ENCODE results near the gene KLC4.
"Not testable (repeated sequence)": the region's sequence is repeated elsewhere in the genome, so short reads cannot be mapped to it uniquely, and the experiment has no call there.

KLC4 gene

GRCh38 chr6:43070028-43070632, 10.7 kb downstream of the KLC4 start:
- no peak for DNase-seq (ENCODE audit: low read depth in 2 of 2)

GRCh38 chr6:43074847-43075669, 15.6 kb downstream of the KLC4 start:
- no peak for DNase-seq (ENCODE audit: low read depth in 2 of 2)

- DNase-seq (ENCODE audit: low read depth in 2 of 2), result no peak
Measured at GRCh38 chr6:43075670-43076463, 16.4 kb downstream of the KLC4 start, which contains the start of gene PTK7. Gene PTK7 (plus strand): TSS chr6:43076314. CDS start chr6:43076489, 175 bp downstream.

GRCh38 chr6:43076464-43077332, 17.3 kb downstream of the KLC4 start:
- no peak for DNase-seq (ENCODE audit: low read depth in 2 of 2)

- no peak for DNase-seq (ENCODE audit: low read depth in 2 of 2)
Measured at GRCh38 chr6:43077333-43077809, 17.9 kb downstream of the KLC4 start.

- DNase-seq (ENCODE audit: low read depth in 2 of 2), result no peak
Measured at GRCh38 chr6:43077981-43078511, 18.6 kb downstream of the KLC4 start.

GRCh38 chr6:43078691-43079090, 19.3 kb downstream of the KLC4 start:
- no peak for DNase-seq (ENCODE audit: low read depth in 2 of 2)

- no peak for DNase-seq (ENCODE audit: low read depth in 2 of 2)
Measured at GRCh38 chr6:43081043-43081442, 21.6 kb downstream of the KLC4 start.

GRCh38 chr6:43081922-43082321, 22.5 kb downstream of the KLC4 start:
- DNase-seq (ENCODE audit: low read depth in 2 of 2), result not testable (repeated sequence)

- no peak for DNase-seq (ENCODE audit: low read depth in 2 of 2)
Measured at GRCh38 chr6:43082806-43083655, 23.6 kb downstream of the KLC4 start.

- DNase-seq (ENCODE audit: low read depth in 2 of 2), result no peak
Measured at GRCh38 chr6:43086022-43086658, 26.7 kb downstream of the KLC4 start.

- no peak for DNase-seq (ENCODE audit: low read depth in 2 of 2)
Measured at GRCh38 chr6:43088654-43089056, 29.2 kb downstream of the KLC4 start.

GRCh38 chr6:43089467-43089866, 30.0 kb downstream of the KLC4 start:
- no peak for DNase-seq (ENCODE audit: low read depth in 2 of 2)

- no peak for DNase-seq (ENCODE audit: low read depth in 2 of 2)
Measured at GRCh38 chr6:43089874-43090558, 30.6 kb downstream of the KLC4 start.

GRCh38 chr6:43090559-43090956, 31.1 kb downstream of the KLC4 start:
- no peak for DNase-seq (ENCODE audit: low read depth in 2 of 2)

GRCh38 chr6:43091020-43091419, 31.6 kb downstream of the KLC4 start:
- no peak for DNase-seq (ENCODE audit: low read depth in 2 of 2)

- no peak for DNase-seq (ENCODE audit: low read depth in 2 of 2)
Measured at GRCh38 chr6:43091436-43091991, 32.1 kb downstream of the KLC4 start.

- no peak for DNase-seq (ENCODE audit: low read depth in 2 of 2)
Measured at GRCh38 chr6:43092635-43093034, 33.2 kb downstream of the KLC4 start.

Measured in activated CD8-positive, alpha-beta memory T cell treated with anti-CD3 and anti-CD28 coated beads for 4 hours (primary cell).